PC-9 (cell line): ENCODE data around the gene PITX2. TPM values are rescaled to one million over a fixed set of nuclear protein-coding genes. Genes with fewer than 3 reads are reported as not detected.

ENCODE experiments used
- BruUV-seq: library from RNA; stranded (reverse); fragments of 400-500 nt; replicated peaks from 2 replicates; lab custom pipeline; 2021; lab: Mats Ljungman, UMichigan
- CTCF ChIA-PET: fragments of 300-600 bp; sonication (Branson Sonifier 250); formaldehyde crosslinking; loops from one replicate; lab custom pipeline; 2022; ENCODE audit warnings: antibody characterized with exemption; lab: Charles Lee
- POLR2A ChIA-PET: fragments of 300-600 bp; sonication (Branson Sonifier 250); formaldehyde crosslinking; loops from one replicate; lab custom pipeline; 2022; ENCODE audit warnings: antibody characterized with exemption; ENCODE audit not compliant: unreplicated experiment; lab: Charles Lee
- DNase-seq, 2 experiments: peaks; one replicate each; pipeline versions ENCODE4 v3.0.0 to v3.0.0-alpha.2; 2015 to 2022; ENCODE audit warnings: mixed read lengths in 1 of 2
- H2AFZ ChIP-seq: fragments of 200-600 bp; sonication (generic); 2 replicates; pipeline ENCODE4 v1.8.1; 2017; ENCODE audit warnings: antibody characterized with exemption
- H3F3A ChIP-seq: fragments of 200-600 bp; sonication (generic); 2 replicates; pipeline ENCODE4 v1.8.1; 2017; ENCODE audit warnings: antibody characterized with exemption, mild to moderate bottlenecking, low read depth; ENCODE audit not compliant: insufficient read depth
- H3K27ac ChIP-seq: fragments of 200-600 bp; sonication (generic); 2 replicates; pipeline ENCODE4 v1.6.1; 2016; ENCODE audit warnings: mixed run types
- H3K27me3 ChIP-seq: fragments of 200-600 bp; sonication (generic); 2 replicates; pipeline ENCODE4 v1.6.1; 2016; ENCODE audit warnings: low read depth, mixed run types; ENCODE audit not compliant: insufficient read depth
- H3K36me3 ChIP-seq: fragments of 200-600 bp; sonication (generic); 2 replicates; pipeline ENCODE4 v1.6.1; 2016; ENCODE audit warnings: low read depth, mixed run types
- H3K4me1 ChIP-seq: fragments of 200-600 bp; sonication (generic); replicated peaks from 2 replicates; pipeline ENCODE4 v1.6.1; 2016; ENCODE audit warnings: mixed run types; ENCODE audit not compliant: insufficient read depth
- H3K4me2 ChIP-seq: fragments of 200-600 bp; sonication (generic); 2 replicates; pipeline ENCODE4 v1.6.1; 2017; ENCODE audit warnings: mixed run types
- H3K4me3 ChIP-seq: fragments of 200-600 bp; sonication (generic); 2 replicates; pipeline ENCODE4 v1.6.1; 2016; ENCODE audit warnings: mixed run types
- H3K79me2 ChIP-seq: fragments of 200-600 bp; sonication (generic); 2 replicates; pipeline ENCODE4 v1.6.1; 2017; ENCODE audit warnings: low read depth, mixed run types
- H3K9me2 ChIP-seq: fragments of 200-600 bp; sonication (generic); 2 replicates; pipeline ENCODE4 v1.8.1; 2017; ENCODE audit warnings: mild to moderate bottlenecking; ENCODE audit not compliant: insufficient read depth
- H3K9me3 ChIP-seq: fragments of 200-600 bp; sonication (generic); 2 replicates; pipeline ENCODE4 v1.8.1; 2016; ENCODE audit warnings: low read depth; ENCODE audit not compliant: insufficient read depth
- H4K20me1 ChIP-seq: fragments of 200-600 bp; sonication (generic); 2 replicates; pipeline ENCODE4 v1.8.1; 2017; ENCODE audit not compliant: insufficient read depth
- EZH2 ChIP-seq: fragments of 200-600 bp; sonication (generic); IDR thresholded peaks from 2 replicates; pipeline ENCODE4 v1.8.0; 2017; ENCODE audit warnings: antibody characterized with exemption, low read depth
- intact Hi-C: fragments of 100-400 bp; cut with micrococcal nuclease; formaldehyde crosslinking; loops from one replicate; pipeline ENCODE4 v1.10.0; 2022; ENCODE audit not compliant: unreplicated experiment
- total RNA-seq: library from RNA; stranded (reverse); gene quantifications from 2 replicates; pipeline ENCODE4 v1.2.3, GENCODE V29; 2021
- TF ChIP-seq, protein P1 (sequence below): fragments of 200-600 bp; sonication (generic); conservative IDR thresholded peaks from 2 replicates; pipeline ENCODE4 v1.6.1; 2017; ENCODE audit warnings: mixed run types, antibody characterized with exemption, mild to moderate bottlenecking, moderate library complexity

The PITX2 gene
- total RNA-seq, 1 experiment from 2014 or later, result 0.48 TPM

DNA sequence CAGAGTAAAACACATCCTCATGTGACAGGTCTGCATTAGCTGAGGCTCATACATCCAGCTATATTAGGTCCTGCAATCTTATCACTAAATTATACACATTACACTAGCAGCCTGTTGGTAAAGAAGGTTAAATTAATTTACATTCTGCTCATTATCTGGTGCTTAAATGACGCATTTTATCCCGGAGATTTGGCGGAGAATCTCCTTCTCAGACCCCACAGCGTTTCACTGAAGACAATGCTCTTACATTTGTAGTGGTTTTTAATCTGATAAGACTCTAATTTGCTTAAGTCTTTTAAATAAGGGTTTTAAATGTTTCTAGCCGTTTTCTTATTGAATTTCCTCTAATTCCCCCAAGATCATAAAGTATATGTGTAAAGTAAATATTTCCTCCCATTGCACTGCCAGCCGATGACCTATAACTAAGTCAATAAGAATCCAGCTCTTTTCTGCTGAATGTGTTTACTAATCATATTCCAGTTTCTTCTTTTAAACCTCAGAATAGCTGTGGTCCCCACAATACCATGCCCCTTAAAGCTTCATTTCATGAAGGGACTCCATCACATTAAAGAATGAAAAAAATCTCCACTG is 2.1 kb upstream of the PITX2 start:
- H4K20me1 ChIP-seq, result no peaks in the 10 kb centered on the region
- H3K4me3 ChIP-seq, result no peak overlapping the region
- no peaks in the 10 kb centered on the region for H3K36me3 ChIP-seq
- BruUV-seq, result no TSS peak
- CTCF ChIA-PET, result no interaction called here
- H3K27ac ChIP-seq, result no peak overlapping the region
- no peak overlapping the region for H2AFZ ChIP-seq
- no peaks in the 10 kb centered on the region for H3K79me2 ChIP-seq
- H3K9me3 ChIP-seq, result no peaks in the 10 kb centered on the region
- no peaks in the 10 kb centered on the region for H3F3A ChIP-seq
- H3K4me2 ChIP-seq, result no peak overlapping the region
- no peak for DNase-seq
- no peaks in the 10 kb centered on the region for H3K9me2 ChIP-seq
- POLR2A ChIA-PET, result interaction anchor here (0.7 kb wide), 1 partner anchor 1006 kb away, joined by 5 read pairs; no protein-coding TSS in a partner anchor
- H3K4me1 ChIP-seq, result no peaks in the 10 kb centered on the region
- TF ChIP-seq, protein P1, sequence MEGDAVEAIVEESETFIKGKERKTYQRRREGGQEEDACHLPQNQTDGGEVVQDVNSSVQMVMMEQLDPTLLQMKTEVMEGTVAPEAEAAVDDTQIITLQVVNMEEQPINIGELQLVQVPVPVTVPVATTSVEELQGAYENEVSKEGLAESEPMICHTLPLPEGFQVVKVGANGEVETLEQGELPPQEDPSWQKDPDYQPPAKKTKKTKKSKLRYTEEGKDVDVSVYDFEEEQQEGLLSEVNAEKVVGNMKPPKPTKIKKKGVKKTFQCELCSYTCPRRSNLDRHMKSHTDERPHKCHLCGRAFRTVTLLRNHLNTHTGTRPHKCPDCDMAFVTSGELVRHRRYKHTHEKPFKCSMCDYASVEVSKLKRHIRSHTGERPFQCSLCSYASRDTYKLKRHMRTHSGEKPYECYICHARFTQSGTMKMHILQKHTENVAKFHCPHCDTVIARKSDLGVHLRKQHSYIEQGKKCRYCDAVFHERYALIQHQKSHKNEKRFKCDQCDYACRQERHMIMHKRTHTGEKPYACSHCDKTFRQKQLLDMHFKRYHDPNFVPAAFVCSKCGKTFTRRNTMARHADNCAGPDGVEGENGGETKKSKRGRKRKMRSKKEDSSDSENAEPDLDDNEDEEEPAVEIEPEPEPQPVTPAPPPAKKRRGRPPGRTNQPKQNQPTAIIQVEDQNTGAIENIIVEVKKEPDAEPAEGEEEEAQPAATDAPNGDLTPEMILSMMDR, result no peak
- no peak for TF ChIP-seq EZH2
- intact Hi-C loops, result loop anchor here (10.0 kb wide), 1 partner anchor 1410 kb away; no protein-coding TSS in a partner anchor
- H3K27me3 ChIP-seq, result no peaks in the 10 kb centered on the region

DNA sequence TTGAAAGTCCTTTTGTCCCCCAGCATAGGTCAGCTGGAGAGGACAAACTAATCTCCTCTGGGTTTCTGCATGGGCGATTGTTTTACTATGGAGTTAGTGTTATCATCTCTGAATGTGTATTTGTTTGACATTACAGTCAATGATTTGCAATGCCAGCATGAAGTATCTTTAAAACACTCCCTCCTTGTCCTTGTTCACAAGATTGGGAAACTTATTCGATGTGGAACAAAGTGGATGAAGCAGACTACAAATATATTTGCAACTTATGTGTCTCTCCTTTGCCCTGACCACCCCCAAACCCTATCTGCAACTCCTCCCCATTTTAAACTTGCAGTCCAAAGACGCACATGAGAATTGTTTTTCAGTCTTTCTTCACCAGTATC is 1.5 kb upstream of the PITX2 start:
- no peaks in the 10 kb centered on the region for H3F3A ChIP-seq
- H3K27me3 ChIP-seq, result no peaks in the 10 kb centered on the region
- H4K20me1 ChIP-seq, result no peaks in the 10 kb centered on the region
- POLR2A ChIA-PET, result no interaction called here
- TF ChIP-seq EZH2, result no peak
- TF ChIP-seq, protein P1, result no peak
- CTCF ChIA-PET, result interaction anchor here (0.6 kb wide), 1 partner anchor 1444 kb away, joined by 3 read pairs; no protein-coding TSS in a partner anchor
- H3K79me2 ChIP-seq, result no peaks in the 10 kb centered on the region
- intact Hi-C loops, result loop anchor here (10.0 kb wide), 1 partner anchor 1410 kb away; no protein-coding TSS in a partner anchor
- H2AFZ ChIP-seq, result no peak overlapping the region
- no peaks in the 10 kb centered on the region for H3K9me2 ChIP-seq
- H3K4me3 ChIP-seq, result no peak overlapping the region
- no TSS peak for BruUV-seq
- no peaks in the 10 kb centered on the region for H3K36me3 ChIP-seq
- no peak overlapping the region for H3K4me2 ChIP-seq
- H3K27ac ChIP-seq, result no peak overlapping the region
- H3K4me1 ChIP-seq, result no peaks in the 10 kb centered on the region
- DNase-seq, result no peak
- H3K9me3 ChIP-seq, result no peaks in the 10 kb centered on the region

DNA sequence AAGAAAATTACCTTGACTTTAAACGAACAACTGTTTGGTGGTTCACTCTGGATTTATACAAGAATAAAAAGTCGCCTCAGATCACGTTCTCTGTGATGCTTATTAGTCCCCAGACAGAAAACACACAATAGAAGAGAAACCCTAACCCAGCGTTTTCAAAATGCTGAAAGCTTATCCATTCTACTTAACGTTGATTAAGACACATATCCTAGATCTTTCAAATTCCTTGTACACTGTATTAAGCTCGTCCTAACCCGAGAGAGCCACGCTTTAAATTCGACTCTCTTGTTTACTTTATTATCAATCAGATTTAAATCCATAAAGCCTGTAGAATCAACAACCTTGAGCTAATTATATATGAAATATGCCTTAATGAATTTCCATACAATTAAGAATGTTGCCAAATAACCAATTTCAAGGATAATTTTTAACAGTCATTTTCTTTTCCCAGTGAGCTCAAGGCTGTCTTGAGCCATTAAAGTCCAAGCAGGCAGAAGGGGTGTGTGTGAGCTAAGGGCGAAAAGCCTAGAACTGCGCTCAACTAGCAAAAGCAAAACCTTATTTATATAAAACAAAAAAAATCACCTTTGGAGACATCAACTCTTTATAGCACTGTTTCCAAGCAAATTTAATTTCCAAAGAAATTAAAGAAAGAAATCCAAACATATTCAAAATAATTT is 981 bp upstream of the PITX2 start:
- Histone ChIP-seq H3K79me2 (no peaks in the 10 kb centered on the region), H3K36me3 (no peaks in the 10 kb centered on the region), H3K27ac (no peak overlapping the region), H3K9me2 (no peaks in the 10 kb centered on the region), H3K27me3 (no peaks in the 10 kb centered on the region), H3K9me3 (no peaks in the 10 kb centered on the region), H3K4me2 (peak overlapping the region; percentile 84), H3K4me1 (no peaks in the 10 kb centered on the region), H3F3A (no peaks in the 10 kb centered on the region), H3K4me3 (peak overlapping the region; percentile 59), H4K20me1 (no peaks in the 10 kb centered on the region), H2AFZ (peak overlapping the region; percentile 87)
- CTCF ChIA-PET, result interaction anchor here (0.6 kb wide), 3 partner anchors 38 to 1445 kb away, joined by 3 read pairs; no protein-coding TSS in a partner anchor
- DNase-seq, result no peak
- intact Hi-C loops, result loop anchor here (10.0 kb wide), 1 partner anchor 1411 kb away; no protein-coding TSS in a partner anchor
- TF ChIP-seq, protein P1, result no peak
- no peak for TF ChIP-seq EZH2
- POLR2A ChIA-PET, result no interaction called here
- no TSS peak for BruUV-seq
